Left ventricle myocardium inferior (tissue), 1 donor: ENCODE results near the gene SLC30A3. TPM values are rescaled to one million over a fixed set of nuclear protein-coding genes. Genes with fewer than 3 reads are reported as not detected.

Experiments
- DNase-seq: peaks from one replicate; pipeline ENCODE4 v3.0.0-alpha.2; 2020
- H3K27ac ChIP-seq: fragments of 200-600 bp; replicated peaks from 2 replicates; pipeline ENCODE4 v1.8.0; 2021
- H3K27me3 ChIP-seq: fragments of 200-600 bp; 2 replicates; pipeline ENCODE4 v1.8.0; 2021; ENCODE audit warnings: low read depth
- H3K36me3 ChIP-seq: fragments of 200-600 bp; 2 replicates; pipeline ENCODE4 v1.8.0; 2021
- H3K4me1 ChIP-seq: fragments of 200-600 bp; 2 replicates; pipeline ENCODE4 v1.8.0; 2021
- H3K4me3 ChIP-seq: fragments of 200-600 bp; 2 replicates; pipeline ENCODE4 v1.8.0; 2021; ENCODE audit warnings: mild to moderate bottlenecking, moderate library complexity
- H3K9me3 ChIP-seq: fragments of 200-600 bp; replicated peaks from 2 replicates; pipeline ENCODE4 v1.8.0; 2021
- CTCF ChIP-seq: fragments of 200-600 bp; IDR thresholded peaks from 2 replicates; pipeline ENCODE4 v1.8.0; 2021; ENCODE audit warnings: antibody characterized with exemption, mild to moderate bottlenecking, borderline replicate concordance
- intact Hi-C: fragments of 100-400 bp; cut with micrococcal nuclease; formaldehyde crosslinking; loops from one replicate; pipeline ENCODE4 v1.11.0; 2022
- total RNA-seq: library from RNA; stranded (reverse); fragmentation: NEBNext Ultra II Directional; extraction: Animal tissue kit (Norgen Biotek cat#: 25700); gene quantifications from one replicate; pipeline ENCODE4 v1.2.1, GENCODE V29; 2021
- donor health status: DM: no; HTN: yes; CAD: no; lungs with severe emphysema.

Gene SLC30A3
- total RNA-seq, 1 donor from 2014 or later, result 5.9 TPM

- no peak for DNase-seq
- H3K4me3 ChIP-seq, result no peak overlapping the region
- H3K9me3 ChIP-seq, result no peaks in the 10 kb centered on the region
- no peaks in the 10 kb centered on the region for H3K27me3 ChIP-seq
- peak overlapping the region; percentile 59 for H3K27ac ChIP-seq
- peaks cover 62% of the 10 kb centered on the region for H3K36me3 ChIP-seq
- intact Hi-C loops, result no loop called here
- no peak for TF ChIP-seq CTCF
- peaks cover 39% of the 10 kb centered on the region for H3K4me1 ChIP-seq
Observed at GRCh38 chr2:27242614-27242951, 20.3 kb downstream of the SLC30A3 start.

DNA sequence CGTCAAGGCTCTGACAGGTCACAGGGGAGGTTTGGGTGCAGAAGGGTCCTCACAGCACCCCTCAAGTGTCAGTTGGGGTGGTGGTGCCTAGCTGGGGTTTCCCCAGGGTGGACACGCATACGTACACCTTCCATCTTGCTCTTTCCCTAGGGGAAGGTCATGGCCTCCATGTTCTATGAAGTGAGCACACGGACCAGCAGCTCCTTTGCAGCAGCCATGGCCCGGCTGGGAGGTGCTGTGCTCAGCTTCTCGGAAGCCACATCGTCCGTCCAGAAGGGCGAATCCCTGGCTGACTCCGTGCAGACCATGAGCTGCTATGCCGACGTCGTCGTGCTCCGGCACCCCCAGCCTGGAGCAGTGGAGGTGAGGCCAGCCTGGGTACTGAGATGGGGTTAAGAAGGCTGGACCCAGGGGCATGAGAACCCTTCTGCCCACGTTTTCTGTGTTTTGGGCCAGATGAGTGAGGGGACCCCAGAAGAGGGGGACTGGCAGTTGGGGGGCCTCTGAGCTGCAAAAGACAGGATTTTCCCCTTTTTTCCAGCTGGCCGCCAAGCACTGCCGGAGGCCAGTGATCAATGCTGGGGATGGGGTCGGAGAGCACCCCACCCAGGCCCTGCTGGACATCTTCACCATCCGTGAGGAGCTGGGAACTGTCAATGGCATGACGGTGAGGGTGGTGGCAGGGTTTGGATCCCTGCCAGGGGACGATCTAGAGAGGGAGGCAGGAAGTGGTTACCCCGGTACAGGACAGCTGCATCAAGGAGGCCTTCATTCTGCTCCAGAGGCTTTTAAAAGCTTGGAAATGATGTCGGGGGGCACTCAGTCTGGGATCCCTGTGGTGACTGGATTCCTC, 20.9 kb downstream of the SLC30A3 start:
- H3K9me3 ChIP-seq, result no peaks in the 10 kb centered on the region
- H3K4me1 ChIP-seq, result peaks cover 39% of the 10 kb centered on the region
- H3K27ac ChIP-seq, result no peak overlapping the region
- intact Hi-C loops, result no loop called here
- H3K4me3 ChIP-seq, result no peak overlapping the region
- no peaks in the 10 kb centered on the region for H3K27me3 ChIP-seq
- peak; percentile 12 for DNase-seq
- H3K36me3 ChIP-seq, result peaks cover 68% of the 10 kb centered on the region
- no peak for TF ChIP-seq CTCF

DNA sequence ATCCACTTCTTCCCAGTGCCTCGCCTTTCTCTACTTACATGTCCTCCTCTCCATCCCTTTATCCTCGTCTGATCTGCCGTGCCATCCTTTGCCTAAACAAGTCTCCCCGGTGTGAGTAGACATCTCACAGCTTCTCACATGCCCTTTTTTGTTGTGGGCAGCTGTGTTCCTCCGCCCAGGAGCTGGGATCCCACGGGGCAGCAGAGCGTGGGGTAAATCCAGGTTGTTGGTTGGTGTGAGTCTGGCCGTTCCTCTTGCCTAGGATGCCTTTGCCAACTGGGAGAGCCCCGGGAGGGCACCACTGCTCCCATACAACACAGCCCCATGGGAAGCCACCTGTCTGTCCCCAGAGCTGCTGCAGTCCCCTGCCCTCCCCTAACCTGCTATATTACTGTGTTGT, 22.4 kb downstream of the SLC30A3 start:
- no peaks in the 10 kb centered on the region for H3K9me3 ChIP-seq
- H3K27ac ChIP-seq, result no peak overlapping the region
- H3K4me1 ChIP-seq, result peaks cover 32% of the 10 kb centered on the region
- TF ChIP-seq CTCF, result no peak
- no peaks in the 10 kb centered on the region for H3K27me3 ChIP-seq
- H3K36me3 ChIP-seq, result peaks cover 84% of the 10 kb centered on the region
- peak; percentile 1 for DNase-seq
- intact Hi-C loops, result no loop called here
- H3K4me3 ChIP-seq, result no peak overlapping the region

GRCh38 chr2:27238976-27239375, 23.9 kb downstream of the SLC30A3 start:
- DNase-seq, result peak; percentile 9
- Histone ChIP-seq H3K36me3 (peaks cover 99% of the 10 kb centered on the region), H3K4me1 (peaks cover 17% of the 10 kb centered on the region), H3K27me3 (no peaks in the 10 kb centered on the region), H3K27ac (no peak overlapping the region), H3K9me3 (no peaks in the 10 kb centered on the region), H3K4me3 (no peak overlapping the region)
- intact Hi-C loops, result no loop called here
- no peak for TF ChIP-seq CTCF

DNA sequence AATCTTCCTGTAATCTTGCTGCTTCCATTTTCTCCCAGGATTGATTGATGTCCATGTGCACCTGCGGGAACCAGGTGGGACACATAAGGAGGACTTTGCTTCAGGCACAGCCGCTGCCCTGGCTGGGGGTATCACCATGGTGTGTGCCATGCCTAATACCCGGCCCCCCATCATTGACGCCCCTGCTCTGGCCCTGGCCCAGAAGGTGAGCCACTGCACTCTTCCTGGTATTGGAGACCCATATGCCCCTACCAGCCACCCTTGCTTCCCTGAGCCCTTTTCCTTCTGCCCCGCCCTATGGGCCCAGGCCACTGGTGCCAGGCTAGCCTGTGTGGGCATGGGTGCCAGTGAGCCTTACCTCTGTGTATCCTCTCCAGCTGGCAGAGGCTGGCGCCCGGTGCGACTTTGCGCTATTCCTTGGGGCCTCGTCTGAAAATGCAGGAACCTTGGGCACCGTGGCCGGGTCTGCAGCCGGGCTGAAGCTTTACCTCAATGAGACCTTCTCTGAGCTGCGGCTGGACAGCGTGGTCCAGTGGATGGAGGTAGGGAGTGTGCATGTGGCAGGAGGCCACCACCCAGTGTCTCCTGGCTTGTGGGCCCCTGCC, 25.4 kb downstream of the SLC30A3 start:
- Histone ChIP-seq H3K27me3 (no peaks in the 10 kb centered on the region), H3K36me3 (peaks cover 100% of the 10 kb centered on the region), H3K4me1 (peaks cover 2% of the 10 kb centered on the region), H3K9me3 (no peaks in the 10 kb centered on the region), H3K4me3 (no peak overlapping the region), H3K27ac (no peak overlapping the region)
- DNase-seq, result no peak
- intact Hi-C loops, result no loop called here
- TF ChIP-seq CTCF, result no peak
